ENCODE results near the gene KIRREL3. TPM values are rescaled to one million over a fixed set of nuclear protein-coding genes. Genes with fewer than 3 reads are reported as not detected.
A peak's percentile ranks its signal among the peaks of the same experiment; 100 is the strongest.

Gene KIRREL3
- total and polyA plus RNA-seq, 2 of the 4 experiments (the other 2 are of a cell fraction) = 10.9 to 15.9 TPM

GRCh38 chr11:126874831-126875230, 125.7 kb downstream of the KIRREL3 start:
- Histone ChIP-seq H2BK5ac (ENCODE audit: low read depth, low read length, poor library complexity, severe bottlenecking) (peak overlapping the region; percentile 6), H3K4ac (ENCODE audit: low read depth, low read length) (peak overlapping the region; percentile 12; the same call in 1 of the 2 replicates), H3K56ac (ENCODE audit: extremely low read depth, insufficient read depth, low read length) (no peak overlapping the region), H4K20me1 (ENCODE audit: insufficient read depth, low read length) (peaks cover 3% of the 10 kb centered on the region; the same call in 1 of the 2 replicates), H3K14ac (replicated peaks; ENCODE audit: low read depth, low read length) (0 out of 2 replicates have a peak overlapping the region, but pooled peaks have one; percentile 3), H2BK20ac (ENCODE audit: low read depth, low read length) (no peak overlapping the region), H4K91ac (ENCODE audit: insufficient read depth, low read depth, low read length) (no peak overlapping the region; the same call in 1 of the 2 replicates), H2AFZ (replicated peaks; ENCODE audit: low read length, poor library complexity) (no peak overlapping the region), H3K27me3 (ENCODE audit: control insufficient read depth, insufficient read depth, low read length) (no peaks in the 10 kb centered on the region), H3K9me1 (ENCODE audit: insufficient read depth, low read length) (peaks cover 15% of the 10 kb centered on the region), H3K4me1 (ENCODE audit: control insufficient read depth, insufficient read depth, low read length) (peaks cover 14% of the 10 kb centered on the region), H2BK15ac (ENCODE audit: low read depth, low read length) (no peak overlapping the region), H3K9me3 (ENCODE audit: control insufficient read depth, insufficient read depth, low read length) (no peaks in the 10 kb centered on the region), H2BK120ac (ENCODE audit: low read depth, low read length) (no peak overlapping the region), H3K79me1 (ENCODE audit: low read depth in 1 of 2, low read length in 2 of 2) (peaks cover 10 to 39% of the 10 kb centered on the region in 2 experiments), H4K8ac (ENCODE audit: low read depth in 2 of 2, low read length in 2 of 2) (no peak overlapping the region), H4K5ac (ENCODE audit: low read depth, low read length) (no peak overlapping the region), H3K18ac (ENCODE audit: low read depth, low read length) (no peak overlapping the region), H3K4me3 (ENCODE audit: insufficient read depth, low read depth, low read length) (no peak overlapping the region), H3K9ac (ENCODE audit: low read depth, low read length) (no peak overlapping the region), H3K36me3 (ENCODE audit: control insufficient read depth, insufficient read depth, low read length) (no peaks in the 10 kb centered on the region), H2AK9ac (replicated peaks; ENCODE audit: low read depth, low read length, poor library complexity) (peak overlapping the region; percentile 10), H3K4me2 (ENCODE audit: low read depth, low read length) (0 out of 2 replicates have a peak overlapping the region, but pooled peaks have one; percentile 43), H2AK5ac (ENCODE audit: low read depth, low read length) (no peak overlapping the region), H3K27ac (ENCODE audit: insufficient read depth, low read length) (no peak overlapping the region), H3K23ac (ENCODE audit: low read depth, low read length) (no peak overlapping the region)
- ATAC-seq (ENCODE audit: low read depth) (no peak), DNase-seq (no peak)
- intact Hi-C loops (cut with micrococcal nuclease) (no loop called here), dilution Hi-C loops (cut with HindIII; ENCODE audit: low sequenced_read_pairs, unreplicated experiment) (no loop called here), in situ Hi-C loops (cut with MboI; ENCODE audit: low sequenced_read_pairs) (no loop called here)
- BruUV-seq (replicated peaks) = no TSS peak
- TF ChIP-seq, protein P1, sequence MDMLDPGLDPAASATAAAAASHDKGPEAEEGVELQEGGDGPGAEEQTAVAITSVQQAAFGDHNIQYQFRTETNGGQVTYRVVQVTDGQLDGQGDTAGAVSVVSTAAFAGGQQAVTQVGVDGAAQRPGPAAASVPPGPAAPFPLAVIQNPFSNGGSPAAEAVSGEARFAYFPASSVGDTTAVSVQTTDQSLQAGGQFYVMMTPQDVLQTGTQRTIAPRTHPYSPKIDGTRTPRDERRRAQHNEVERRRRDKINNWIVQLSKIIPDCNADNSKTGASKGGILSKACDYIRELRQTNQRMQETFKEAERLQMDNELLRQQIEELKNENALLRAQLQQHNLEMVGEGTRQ (IDR thresholded peaks at IDR 0.05; ENCODE audit: low read depth, low read length) = no peak
- no peak for TF ChIP-seq ELK1 (IDR thresholded peaks at IDR 0.05; ENCODE audit: borderline replicate concordance, low read depth, low read length)
- TF ChIP-seq POLR2A (IDR thresholded peaks at IDR 0.05; ENCODE audit: low read depth, low read length) = no peak
- TF ChIP-seq SMC3 (IDR thresholded peaks at IDR 0.05; ENCODE audit: low read depth, low read length) = no peak
- no peak for TF ChIP-seq CTCF (conservative IDR thresholded peaks at IDR 0.05; ENCODE audit: low read depth, low read length)
- no peak for TF ChIP-seq RCOR1 (IDR thresholded peaks at IDR 0.05; ENCODE audit: insufficient replicate concordance, low read length)
- TF ChIP-seq BHLHE40 (IDR thresholded peaks at IDR 0.05; ENCODE audit: low read depth, low read length) = no peak
- no peak for TF ChIP-seq MAFK (IDR thresholded peaks at IDR 0.05; ENCODE audit: low read depth, low read length)
- TF ChIP-seq MAZ (IDR thresholded peaks at IDR 0.05; ENCODE audit: borderline replicate concordance, low read depth, low read length) = no peak
- no peak for TF ChIP-seq MXI1 (IDR thresholded peaks at IDR 0.05; ENCODE audit: borderline replicate concordance, low read depth, low read length)
- no peak for TF ChIP-seq CHD1 (IDR thresholded peaks at IDR 0.05; ENCODE audit: low read depth, low read length)
- TF ChIP-seq RFX5 (IDR thresholded peaks at IDR 0.05; ENCODE audit: low read depth, low read length) = no peak
- no peak for TF ChIP-seq CEBPB (IDR thresholded peaks at IDR 0.05; ENCODE audit: low read depth, low read length)
- TF ChIP-seq FOS (IDR thresholded peaks at IDR 0.05; ENCODE audit: low read depth, low read length) = no peak
- TF ChIP-seq RAD21 (IDR thresholded peaks at IDR 0.05; ENCODE audit: low read length) = no peak
- no peak for TF ChIP-seq NFE2L2 (IDR thresholded peaks at IDR 0.05; ENCODE audit: low read depth, low read length)
- CTCF ChIA-PET = interaction anchor here (0.6 to 1.0 kb wide), 2 partner anchors 95 to 394 kb away, joined by 3 read pairs; no protein-coding TSS in a partner anchor
- whole genome bisulfite sequencing, 2 experiments (ENCODE audit: extremely low coverage in 2 of 2, insufficient read length in 1 of 2) = no CpG with 5 or more reads among the region's 5 CpGs
- POLR2A ChIA-PET (ENCODE audit: unreplicated experiment) = no interaction called here

All from IMR-90 (cell line).